Stimulated activated CD4-positive, alpha-beta T cell treated with anti-CD3 and anti-CD28 coated beads, Interleukin-2, amount 100 ng/mL, for 24 hours (primary cell): ENCODE results near the gene FAM216B.
"Not testable (repeated sequence)": the region's sequence is repeated elsewhere in the genome, so short reads cannot be mapped to it uniquely, and the experiment has no call there.

Experiments used
- DNase-seq, 2 donors: peaks; one replicate each; pipeline ENCODE4 v3.0.0-alpha.2; 2020

FAM216B gene

DNA sequence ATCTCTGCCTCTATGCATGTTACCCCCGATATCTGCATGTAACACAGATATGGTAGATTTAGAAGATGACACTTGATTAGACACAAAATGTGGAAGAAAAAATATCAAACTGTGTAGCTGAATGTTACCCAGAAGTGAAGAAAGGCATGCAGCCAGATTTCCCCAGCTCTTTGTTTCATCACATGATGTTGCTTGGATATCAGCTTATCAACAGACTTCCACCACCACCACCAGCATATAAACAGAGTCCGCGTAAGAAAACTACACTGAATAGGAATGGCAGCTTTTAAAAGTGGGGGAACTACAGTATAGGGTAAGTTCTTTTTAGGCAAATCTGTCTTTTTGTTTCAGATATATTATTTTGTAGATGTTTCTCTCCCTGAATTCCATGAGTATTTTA, at the start of gene FAM216B:
Gene FAM216B, plus strand, starts transcription at position 233 of the 400 bp plus-strand sequence. CDS start 2,484 bp downstream, outside the sequence.
- no peak for DNase-seq

DNA sequence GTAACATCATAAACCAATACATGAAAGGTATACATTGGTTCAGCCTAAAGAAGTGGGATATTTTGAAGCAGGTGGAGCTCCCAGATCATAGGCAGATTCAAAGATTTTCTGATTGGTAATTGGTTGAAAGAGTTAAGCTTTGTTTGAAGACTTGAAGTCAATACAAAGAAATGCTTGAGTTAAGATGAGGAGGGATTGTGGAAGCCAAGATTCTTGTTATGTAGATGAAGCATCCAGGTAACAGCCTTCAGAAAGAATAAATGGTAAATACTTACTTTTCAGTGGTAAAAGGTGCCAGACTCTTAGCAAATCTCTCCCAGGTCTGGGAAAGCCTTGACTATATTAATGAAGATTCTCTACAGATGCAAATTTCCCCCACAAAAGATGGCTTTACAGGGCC, 49.3 kb upstream of the FAM216B start:
- no peak for DNase-seq

DNA sequence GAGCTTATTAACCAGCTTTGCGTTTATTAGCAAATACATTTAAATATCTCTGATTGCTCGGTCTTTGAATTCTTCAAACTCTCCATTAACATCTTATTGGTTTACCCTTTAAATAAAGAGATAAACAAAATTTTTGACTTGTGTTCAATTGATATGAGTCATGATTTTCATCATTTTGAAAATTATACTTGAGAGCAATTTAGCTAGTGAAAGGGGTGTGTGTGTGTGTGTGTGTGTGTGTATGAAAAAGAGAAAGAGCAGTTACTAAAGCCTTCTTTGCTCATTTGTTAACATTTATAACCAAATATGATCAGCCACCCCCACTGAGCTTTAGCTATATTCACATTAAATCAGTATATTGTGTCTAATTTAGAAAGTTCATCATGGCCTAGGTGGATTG, 48.3 kb upstream of the FAM216B start:
- no peak for DNase-seq

DNA sequence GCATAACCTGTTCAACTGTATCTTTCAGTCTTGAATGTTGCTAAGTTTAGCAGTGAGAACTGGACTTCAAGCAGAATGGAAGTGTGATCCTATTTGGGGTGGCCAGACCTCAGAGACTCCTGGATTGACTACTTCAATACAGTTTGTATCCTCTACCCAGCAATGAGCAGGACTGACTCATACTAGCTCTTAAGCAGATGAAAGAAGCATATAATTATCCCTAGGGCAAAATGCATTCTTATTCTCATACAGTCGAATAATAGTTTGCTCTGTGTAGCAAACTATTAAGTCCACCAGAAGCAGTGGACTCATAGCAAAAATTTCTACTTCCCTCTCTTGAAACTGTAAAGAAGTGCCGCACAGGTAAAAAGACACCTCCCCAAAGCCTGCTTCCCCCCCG, 46.4 kb upstream of the FAM216B start:
- no peak for DNase-seq

DNA sequence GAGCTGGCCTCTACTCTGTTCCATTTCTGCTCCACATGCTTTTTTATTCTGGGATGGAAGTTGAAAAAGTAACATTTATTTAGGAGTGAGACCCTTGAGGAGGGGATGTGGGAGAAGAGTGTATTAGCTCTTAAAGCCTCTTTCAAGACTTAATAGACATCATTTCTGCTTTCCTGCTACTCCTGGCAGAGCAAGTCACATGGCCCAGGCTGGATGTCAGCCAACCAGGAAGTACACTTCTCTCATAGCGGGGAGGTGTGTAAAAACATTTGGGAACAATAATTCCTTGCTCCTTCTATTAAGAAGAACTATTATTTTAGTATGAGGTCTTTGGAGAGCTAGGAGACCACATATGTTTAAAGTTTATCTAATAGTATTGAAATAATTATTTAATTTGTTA, 40.6 kb upstream of the FAM216B start:
- no peak for DNase-seq

DNA sequence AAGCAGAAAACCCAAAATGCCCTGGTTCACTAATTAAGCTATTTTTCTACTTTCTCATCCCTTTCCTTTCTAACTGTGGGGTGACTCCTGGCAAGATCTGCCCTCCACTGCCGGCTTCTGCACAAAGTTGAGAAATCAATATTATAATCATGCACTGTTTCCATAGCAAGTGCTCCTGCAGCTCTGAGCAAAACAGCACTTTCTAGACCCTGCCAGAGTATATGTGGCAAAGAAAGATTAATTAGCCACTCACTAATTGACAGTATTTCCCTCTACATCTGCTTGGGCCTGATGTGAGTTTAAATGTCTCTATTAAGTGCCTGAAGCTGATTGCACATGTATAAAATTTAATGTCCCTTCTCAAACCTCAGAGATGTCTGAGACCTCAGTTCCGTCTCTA, 39.5 kb upstream of the FAM216B start:
- DNase-seq: no peak

DNA sequence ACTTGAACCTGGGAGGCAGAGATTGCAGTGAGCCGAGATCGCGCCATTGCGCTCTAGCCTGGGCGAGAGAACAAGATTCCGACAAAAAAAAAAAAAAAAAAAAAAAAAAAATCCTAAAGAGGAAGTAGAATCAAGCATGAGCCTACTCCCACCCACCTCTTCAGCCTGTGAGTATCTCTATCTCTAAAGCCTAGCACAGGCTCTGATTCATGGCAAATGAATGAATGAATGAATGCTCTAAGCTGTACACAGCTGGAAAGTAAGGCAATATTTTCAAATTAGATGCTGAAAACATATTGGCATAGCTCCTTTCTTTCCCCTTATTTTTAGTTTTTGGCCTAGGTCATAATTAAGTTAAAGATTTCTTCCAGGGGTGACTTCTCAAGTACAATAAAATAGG, 35.7 kb upstream of the FAM216B start:
- no peak for DNase-seq

DNA sequence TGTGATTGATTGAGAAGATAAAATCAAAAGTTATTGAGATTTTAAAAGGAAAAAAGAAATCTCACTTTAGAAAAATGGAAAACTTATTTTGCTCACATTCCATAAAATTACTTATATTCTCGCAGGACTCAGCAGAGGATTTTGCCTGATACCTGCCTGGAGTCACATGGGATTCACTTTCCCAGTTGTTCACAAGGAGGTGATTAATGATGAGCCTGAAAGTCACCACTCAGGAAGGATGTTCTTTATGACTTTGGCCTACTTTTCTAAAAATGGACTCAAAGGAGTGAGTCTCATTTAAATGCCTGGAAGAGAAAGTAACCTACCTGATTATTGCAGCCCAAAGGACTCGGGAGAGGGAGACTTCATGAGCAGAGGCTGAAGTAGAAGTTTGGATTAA, 34.5 kb upstream of the FAM216B start:
- no peak for DNase-seq

DNA sequence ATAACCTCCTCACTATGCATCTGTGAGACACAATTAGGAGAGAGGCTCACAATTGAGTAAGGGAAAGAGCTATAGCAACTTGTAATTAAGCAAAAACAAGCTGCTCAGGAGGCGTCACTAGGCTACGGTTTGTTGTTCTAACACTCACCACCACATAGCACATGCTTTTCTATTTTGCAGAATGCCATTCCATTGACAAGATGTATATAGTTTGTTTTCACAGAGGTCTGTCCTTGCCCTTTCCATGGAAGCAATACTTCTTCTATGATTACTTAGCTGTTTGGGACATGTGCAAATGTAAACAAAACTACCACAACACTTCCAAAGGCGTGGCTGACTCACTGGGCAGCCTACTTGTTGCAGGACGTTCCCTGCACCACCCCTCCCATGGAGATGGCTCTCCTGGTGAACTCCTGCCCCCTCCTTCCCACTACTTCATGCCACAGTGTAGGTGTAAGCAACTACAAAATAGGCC, 33.9 kb upstream of the FAM216B start:
- no peak for DNase-seq

DNA sequence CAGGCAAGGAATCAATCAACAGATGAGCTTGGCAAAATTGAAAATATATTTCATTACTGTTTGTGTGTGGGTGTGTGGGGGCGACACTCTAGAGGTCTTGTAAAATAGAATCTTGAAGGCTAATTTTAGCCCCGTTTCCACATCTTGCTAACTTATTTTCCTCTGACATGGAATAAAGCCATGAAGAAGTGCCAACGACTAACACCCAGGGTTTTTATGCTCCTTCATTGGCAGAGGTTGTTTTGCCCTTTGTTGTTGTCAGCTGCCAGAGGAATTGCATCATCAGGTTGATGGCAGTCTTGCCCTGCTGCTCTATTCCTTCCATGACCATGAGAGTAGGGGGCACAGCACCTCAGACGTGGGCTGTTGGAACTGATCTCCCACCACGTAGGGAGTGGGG, 30.6 kb upstream of the FAM216B start:
- DNase-seq: no peak

DNA sequence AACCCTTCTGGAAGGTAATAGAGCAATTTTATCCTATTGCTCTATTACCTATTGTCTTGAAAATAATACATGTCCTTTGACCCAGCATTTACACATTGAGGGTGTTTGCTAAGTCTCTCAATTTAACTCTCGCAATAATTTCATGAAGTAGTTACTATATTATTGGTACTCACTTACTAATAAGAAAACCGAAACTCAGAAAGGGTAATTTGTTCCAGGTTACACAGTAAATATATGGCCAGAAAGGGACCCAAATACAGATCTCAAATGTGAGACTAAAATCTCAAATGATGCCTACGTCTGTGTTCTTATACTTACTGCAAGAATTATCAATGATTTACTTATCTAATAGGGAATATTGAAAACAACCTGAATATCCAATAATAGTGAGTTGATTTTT, 29.7 kb upstream of the FAM216B start:
- no peak for DNase-seq

DNA sequence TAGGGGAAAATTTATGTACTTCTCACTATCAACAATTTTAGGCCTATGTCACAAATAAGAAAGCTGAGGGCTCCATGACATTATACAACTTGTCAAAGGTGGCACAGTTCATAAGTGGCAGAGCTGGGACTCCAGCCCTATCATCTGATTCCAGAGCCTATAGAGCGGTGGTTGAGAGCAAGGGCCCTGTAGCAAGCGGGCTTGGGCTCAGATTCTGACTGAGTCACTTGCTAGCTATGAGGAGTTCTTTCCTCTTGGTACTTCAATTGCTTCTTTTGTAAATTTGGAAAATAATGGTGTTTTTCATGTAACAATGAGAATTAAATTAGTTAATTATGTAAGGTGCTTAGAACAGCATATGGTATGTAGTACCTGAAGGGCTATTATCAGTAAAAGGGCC, 28.7 kb upstream of the FAM216B start:
- DNase-seq: no peak

DNA sequence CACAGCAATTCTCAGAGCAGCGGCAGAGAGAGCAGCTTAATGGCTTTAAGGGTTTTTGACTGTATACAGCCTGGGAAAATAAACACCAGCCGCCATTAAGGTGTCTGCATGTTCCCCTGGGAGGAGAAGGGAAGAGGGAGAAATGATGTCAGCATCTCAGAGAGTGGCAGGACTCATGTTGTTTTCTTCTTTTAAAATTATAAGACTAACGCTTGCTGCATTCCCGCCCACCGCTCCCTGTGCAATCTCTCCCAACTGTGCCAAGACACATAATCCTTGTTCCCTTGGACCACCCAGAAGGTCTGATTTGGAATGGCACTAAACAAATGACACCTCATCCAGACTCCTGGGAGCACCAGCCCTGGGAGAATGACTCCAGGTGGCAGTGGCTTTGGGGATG, 27.7 kb upstream of the FAM216B start:
- no peak for DNase-seq

DNA sequence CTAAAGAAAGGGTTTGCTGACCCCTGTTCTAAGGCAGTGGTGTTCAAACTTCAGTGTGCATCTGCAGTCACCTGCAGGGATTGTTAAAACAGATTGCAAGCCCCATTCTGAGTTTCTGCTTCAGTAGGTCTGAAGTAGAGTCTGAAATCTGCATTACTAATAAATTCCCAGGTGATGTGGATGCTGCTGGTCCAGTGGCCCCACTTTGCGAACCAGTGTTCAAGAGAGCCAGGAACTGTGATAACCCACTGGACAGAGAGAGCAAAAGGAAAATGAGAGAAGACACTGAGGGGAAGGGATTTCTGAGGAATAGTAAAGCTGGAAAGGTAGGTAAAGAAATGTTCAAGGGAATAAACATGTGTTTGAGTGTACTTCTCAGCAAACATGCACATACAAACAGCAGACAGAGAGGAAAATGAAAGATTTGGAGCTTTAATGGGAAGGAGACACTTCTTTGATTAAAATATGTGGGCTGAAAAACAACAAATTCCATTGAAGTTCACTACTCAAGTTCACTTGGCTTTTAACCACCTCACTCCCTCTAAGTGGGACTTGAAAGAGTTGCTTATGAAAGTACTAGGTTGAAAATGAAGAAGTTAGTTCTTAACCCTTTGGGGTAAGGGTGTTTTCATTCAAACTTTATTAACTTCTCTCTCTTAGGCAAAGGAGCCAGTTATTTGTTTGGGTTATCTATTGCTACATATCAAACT, 26.4 kb upstream of the FAM216B start:
- no peak for DNase-seq

DNA sequence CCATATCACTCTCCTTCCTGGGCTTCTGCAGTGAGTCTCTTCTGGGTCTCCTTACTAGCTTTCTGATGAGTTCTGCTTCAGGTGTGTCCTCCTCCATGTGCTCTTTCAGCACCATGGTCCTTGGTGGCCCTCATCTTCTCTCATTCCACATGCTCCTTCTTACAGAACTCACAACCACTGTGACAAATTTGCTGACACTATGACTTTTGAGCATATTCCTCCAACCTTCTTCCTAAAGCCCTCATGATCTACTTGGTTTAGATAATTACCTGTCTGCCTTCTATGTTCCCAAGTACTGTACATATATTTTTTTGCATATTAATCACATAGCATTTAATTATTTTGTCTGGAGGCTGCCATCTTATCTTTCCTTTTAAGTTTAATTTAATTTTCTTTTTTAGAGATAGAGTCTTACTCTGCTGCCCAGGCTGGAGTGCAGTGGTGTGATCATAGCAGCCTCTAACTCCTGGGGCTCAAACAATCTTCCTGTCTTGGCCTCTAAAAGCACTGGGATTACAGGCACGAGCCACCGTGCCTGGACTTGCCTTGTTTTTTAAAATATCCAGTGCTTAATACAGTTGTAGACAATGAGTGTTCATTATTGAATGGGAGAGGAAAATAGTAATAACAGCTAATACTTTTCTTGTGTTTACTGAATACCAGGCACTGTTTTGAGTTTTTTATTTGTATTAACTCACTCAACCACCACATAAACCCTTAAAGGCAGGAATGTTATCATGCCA, 23.5 kb upstream of the FAM216B start:
- no peak for DNase-seq

DNA sequence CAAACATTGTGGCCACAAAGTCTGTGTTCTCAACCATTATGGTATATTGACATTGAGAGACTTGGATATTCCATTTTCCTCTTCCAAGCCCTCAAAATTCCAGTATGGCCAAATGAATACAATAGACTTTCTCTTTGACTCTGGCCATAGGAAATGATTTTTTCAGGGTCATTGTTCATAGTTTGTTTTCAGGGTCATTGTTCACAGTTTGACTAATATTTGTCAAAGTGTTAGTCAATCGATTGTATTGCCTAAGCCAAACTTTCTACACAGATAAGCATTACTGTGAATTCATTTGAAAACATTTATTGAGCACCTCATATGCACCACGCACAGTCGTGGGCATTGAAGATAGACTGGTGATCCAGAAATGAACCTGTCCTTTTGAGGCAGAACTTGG, 22.9 kb upstream of the FAM216B start:
- no peak for DNase-seq

DNA sequence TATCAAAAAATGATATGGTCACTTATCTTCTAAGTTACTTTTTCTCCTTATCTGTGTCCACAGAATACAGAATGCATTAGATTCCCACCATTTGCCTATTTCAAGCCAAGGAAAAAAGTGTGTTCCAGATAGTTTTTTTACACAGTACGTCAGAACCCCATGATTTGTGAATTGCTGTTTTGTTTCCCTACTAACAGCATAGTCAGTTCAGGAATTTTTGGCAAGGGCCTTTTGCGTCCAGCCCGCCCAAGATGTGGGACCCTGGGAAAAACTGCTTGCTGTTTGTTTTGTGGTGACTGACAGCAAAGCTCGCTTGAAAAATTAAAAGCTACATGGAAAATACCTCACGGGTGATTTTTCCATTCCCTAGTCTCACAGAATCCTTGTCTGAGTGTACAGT, 20.4 kb upstream of the FAM216B start:
- DNase-seq: no peak

DNA sequence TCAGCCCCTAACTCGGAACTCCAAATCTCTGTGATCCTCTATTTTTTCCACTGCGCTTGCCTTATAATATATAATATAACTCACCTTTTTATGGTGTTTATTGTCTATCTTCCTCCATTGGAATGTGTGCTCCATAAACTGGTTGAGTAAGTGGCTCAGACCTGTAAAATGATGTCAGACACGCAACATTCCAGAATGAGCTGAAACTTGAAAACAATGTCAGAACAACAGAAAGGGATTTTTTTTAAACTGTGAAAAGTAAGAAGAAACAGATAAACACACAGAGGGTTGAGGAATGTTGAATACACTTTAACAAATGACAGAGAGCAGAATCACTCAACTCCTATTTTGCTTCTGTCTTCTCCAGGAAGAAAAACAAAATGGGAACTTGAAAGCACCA, 19.1 kb upstream of the FAM216B start:
- no peak for DNase-seq

DNA sequence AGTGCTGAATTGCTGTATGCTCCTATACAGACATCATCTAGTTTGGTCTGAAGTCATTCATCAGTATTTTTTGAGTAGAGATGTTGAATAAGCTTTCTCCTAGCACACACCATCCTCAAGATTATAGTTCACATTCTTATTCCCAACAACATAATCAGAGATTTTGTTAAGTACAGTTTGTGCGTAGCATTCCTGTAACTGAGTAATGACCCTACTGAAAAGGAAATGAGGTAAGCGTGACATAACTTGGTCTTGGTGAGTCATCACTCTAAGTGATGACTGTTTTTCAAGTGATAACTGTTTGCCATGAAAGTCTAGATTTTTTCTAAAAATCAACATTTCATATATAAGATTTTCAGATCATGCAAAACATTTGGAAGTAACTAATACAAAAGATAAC, 18.5 kb upstream of the FAM216B start:
- no peak for DNase-seq

DNA sequence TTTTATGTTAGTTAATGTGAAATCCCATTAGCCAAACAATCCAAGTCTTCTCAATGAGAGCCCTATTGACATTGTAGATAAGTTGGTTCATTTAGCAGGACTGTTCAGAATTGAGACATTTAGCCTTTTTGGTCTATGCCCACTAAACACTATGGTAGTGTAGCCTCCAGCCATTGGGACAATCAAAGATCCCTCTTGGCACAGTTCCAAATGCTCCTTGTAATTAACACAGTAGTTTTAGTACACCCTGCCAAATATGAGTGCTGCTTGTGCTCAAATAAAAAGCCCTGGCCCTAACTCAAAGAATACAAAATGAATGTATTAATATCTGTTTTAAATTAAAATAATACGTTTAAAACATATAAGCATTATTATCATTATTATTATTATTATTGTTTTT, 15.4 kb upstream of the FAM216B start:
- no peak for DNase-seq

DNA sequence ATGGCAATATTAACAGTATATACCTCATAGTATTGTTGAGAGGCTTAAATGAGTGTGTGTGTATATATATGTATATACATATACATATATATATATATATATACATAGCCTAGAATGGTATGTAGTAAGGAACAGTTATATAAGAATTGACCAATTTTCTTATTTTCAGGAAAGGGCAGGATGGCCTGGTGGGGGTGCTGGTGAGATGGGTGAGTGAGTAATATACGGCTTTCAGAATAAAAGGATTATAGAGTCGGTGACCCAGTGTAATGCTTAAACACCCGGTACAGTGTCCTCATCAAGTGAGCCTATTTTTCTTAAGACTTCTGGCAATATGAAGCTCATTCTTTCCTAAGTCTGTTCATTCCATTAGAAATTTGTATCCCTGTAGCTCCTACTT, 11.7 kb upstream of the FAM216B start:
- DNase-seq: no peak

DNA sequence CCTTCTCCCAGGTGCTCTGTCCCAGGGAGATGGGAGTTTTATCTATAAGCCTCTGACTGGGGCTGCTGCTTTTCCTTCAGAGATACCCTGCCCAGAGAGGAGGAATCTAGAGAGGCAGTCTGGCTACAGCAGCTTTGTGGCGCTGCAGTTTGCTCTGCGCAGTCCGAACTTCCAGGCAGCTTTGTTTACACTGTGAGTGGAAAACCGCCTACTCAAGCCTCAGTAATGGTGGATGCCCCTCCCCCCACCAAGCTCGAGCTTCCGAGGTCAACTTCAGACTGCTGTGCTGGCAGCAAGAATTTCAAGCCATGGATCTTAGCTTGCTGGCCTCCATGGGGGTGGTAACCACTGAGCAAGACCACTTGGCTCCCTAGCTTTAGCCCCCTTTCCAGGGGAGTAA, 4.8 kb upstream of the FAM216B start:
- DNase-seq: not testable (repeated sequence)

DNA sequence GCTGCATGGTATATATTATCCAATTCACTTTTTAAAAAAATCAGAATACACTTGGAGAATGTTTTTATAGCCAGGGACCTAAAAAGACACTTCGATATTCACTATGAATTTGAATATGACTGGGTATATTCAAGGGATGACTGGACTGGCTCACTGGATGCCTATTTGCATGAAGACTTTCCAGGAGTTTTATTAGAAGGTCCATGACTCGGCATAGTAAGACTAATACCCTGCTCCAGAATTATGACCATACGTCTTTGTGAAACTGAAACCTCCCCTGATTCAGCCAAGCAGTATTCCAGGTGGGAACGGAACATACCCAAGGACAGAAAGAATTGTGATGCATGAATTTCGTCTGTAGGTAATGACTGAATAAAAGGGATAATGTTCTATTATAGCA, 3.9 kb upstream of the FAM216B start:
- DNase-seq: no peak

DNA sequence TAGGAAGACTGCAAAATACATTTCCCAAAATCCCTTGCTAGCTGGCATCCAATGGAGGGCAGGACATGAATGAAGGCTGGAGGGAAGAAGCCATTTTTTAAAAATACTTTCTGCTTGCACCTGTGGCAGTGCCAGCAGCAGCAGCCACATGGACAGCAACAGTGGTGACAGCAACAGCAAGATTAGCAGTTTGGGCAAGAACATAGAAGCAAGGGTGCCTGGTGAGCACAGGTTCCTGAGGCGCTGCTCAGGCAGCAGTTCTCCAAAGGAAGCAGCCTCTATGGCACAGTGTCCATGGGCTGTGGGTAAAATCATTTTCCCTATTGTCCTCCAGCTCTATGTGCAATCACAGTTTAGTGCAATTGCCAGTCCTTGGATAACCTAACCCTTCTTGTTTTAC, 1.3 kb upstream of the FAM216B start:
- DNase-seq: no peak

DNA sequence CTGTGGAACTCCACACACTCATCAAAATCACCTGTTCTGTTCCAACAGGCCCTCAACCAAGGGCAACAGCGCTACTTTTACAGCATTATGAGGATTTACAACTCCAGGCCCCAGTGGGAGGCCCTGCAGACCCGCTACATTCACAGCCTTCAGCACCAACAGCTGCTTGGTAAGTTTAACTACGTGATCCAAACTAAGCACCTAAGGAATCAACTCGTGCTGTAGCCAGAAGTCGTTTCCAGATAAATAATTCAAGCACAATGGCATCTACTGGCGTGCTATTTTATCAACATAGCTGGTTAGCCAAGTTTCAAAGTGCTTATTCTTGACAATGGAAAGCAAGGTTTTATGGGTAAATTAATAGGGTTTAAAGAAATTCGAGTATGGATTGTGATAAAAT, 5.3 kb downstream of the FAM216B start:
- no peak for DNase-seq
